Osteocyte (in vitro differentiated cells): ENCODE measurements around the gene ZNF532. TPM values are rescaled to one million over a fixed set of nuclear protein-coding genes. Genes with fewer than 3 reads are reported as not detected.

Source experiments
- DNase-seq: peaks from one replicate; pipeline ENCODE4 v3.0.0; 2021; ENCODE audit warnings: mixed read lengths; ENCODE audit not compliant: unreplicated experiment; ENCODE audit errors: extremely low spot score
- H3K27ac Mint-ChIP-seq: one replicate; pipeline ENCODE4 v1.8.0; 2021; ENCODE audit warnings: mild to moderate bottlenecking, mixed read lengths; ENCODE audit not compliant: unreplicated experiment
- H3K27me3 Mint-ChIP-seq: one replicate; pipeline ENCODE4 v1.8.0; 2021; ENCODE audit warnings: mixed read lengths; ENCODE audit not compliant: unreplicated experiment
- H3K36me3 Mint-ChIP-seq: one replicate; pipeline ENCODE4 v1.8.0; 2021; ENCODE audit warnings: mixed read lengths; ENCODE audit not compliant: unreplicated experiment
- H3K4me1 Mint-ChIP-seq: one replicate; pipeline ENCODE4 v1.8.0; 2021; ENCODE audit warnings: mixed read lengths; ENCODE audit not compliant: unreplicated experiment
- H3K4me3 Mint-ChIP-seq: one replicate; pipeline ENCODE4 v1.8.0; 2021; ENCODE audit warnings: mild to moderate bottlenecking, moderate library complexity, mixed read lengths; ENCODE audit not compliant: unreplicated experiment
- H3K9me3 Mint-ChIP-seq: one replicate; pipeline ENCODE4 v1.8.0; 2021; ENCODE audit warnings: mixed read lengths; ENCODE audit not compliant: unreplicated experiment
- CTCF ChIP-seq: fragments of 200-600 bp; sonication (generic); IDR thresholded peaks from 2 replicates; pipeline ENCODE4 v1.5.0; 2021; ENCODE audit warnings: antibody characterized with exemption, mild to moderate bottlenecking, moderate library complexity
- total RNA-seq: library from RNA; stranded (reverse); gene quantifications from 2 replicates; pipeline ENCODE4 v1.2.1, GENCODE V29; 2021

ZNF532 gene
- total RNA-seq, 1 donor from 2014 or later, result 92.7 TPM

- Mint-ChIP-seq H3K4me3 (no peak overlapping the region), H3K27me3 (no peaks in the 10 kb centered on the region), H3K9me3 (no peaks in the 10 kb centered on the region), H3K36me3 (peaks cover 31% of the 10 kb centered on the region), H3K4me1 (peaks cover 10% of the 10 kb centered on the region), H3K27ac (no peak overlapping the region)
- TF ChIP-seq CTCF, result no peak
- no peak for DNase-seq
Measured at GRCh38 chr18:58977223-58977622, 112.5 kb downstream of the ZNF532 start.

GRCh38 chr18:58977801-58978200, 113.1 kb downstream of the ZNF532 start:
- no peak for DNase-seq
- Mint-ChIP-seq H3K4me1 (peaks cover 10% of the 10 kb centered on the region), H3K4me3 (no peak overlapping the region), H3K9me3 (no peaks in the 10 kb centered on the region), H3K27ac (no peak overlapping the region), H3K27me3 (no peaks in the 10 kb centered on the region), H3K36me3 (peaks cover 31% of the 10 kb centered on the region)
- no peak for TF ChIP-seq CTCF

GRCh38 chr18:58978916-58979315, 114.2 kb downstream of the ZNF532 start:
- Mint-ChIP-seq H3K9me3 (no peaks in the 10 kb centered on the region), H3K4me1 (peaks cover 10% of the 10 kb centered on the region), H3K36me3 (peaks cover 31% of the 10 kb centered on the region), H3K27ac (no peak overlapping the region), H3K27me3 (no peaks in the 10 kb centered on the region), H3K4me3 (no peak overlapping the region)
- no peak for TF ChIP-seq CTCF
- no peak for DNase-seq

GRCh38 chr18:58979615-58980014, 114.9 kb downstream of the ZNF532 start:
- Mint-ChIP-seq H3K36me3 (peaks cover 36% of the 10 kb centered on the region), H3K27ac (no peak overlapping the region), H3K9me3 (no peaks in the 10 kb centered on the region), H3K27me3 (no peaks in the 10 kb centered on the region), H3K4me1 (peaks cover 10% of the 10 kb centered on the region), H3K4me3 (no peak overlapping the region)
- TF ChIP-seq CTCF, result no peak
- no peak for DNase-seq

- Mint-ChIP-seq H3K27ac (no peak overlapping the region), H3K9me3 (no peaks in the 10 kb centered on the region), H3K4me1 (peaks cover 4% of the 10 kb centered on the region), H3K36me3 (peaks cover 36% of the 10 kb centered on the region), H3K27me3 (no peaks in the 10 kb centered on the region), H3K4me3 (no peak overlapping the region)
- TF ChIP-seq CTCF, result no peak
- DNase-seq, result no peak
Measured at GRCh38 chr18:58980991-58981390, 116.3 kb downstream of the ZNF532 start.
